LNCaP clone FGC (cell line): ENCODE measurements around the gene GIT2.

Experiments
- DNase-seq: peaks from one replicate; pipeline ENCODE4 v3.0.0-alpha.2; 2011; ENCODE audit warnings: low read depth
- H3K4me3 ChIP-seq: 2 replicates; pipeline ENCODE4 v1.5.1; 2011; ENCODE audit warnings: mild to moderate bottlenecking, low read depth, low read length, control low read depth
- TF ChIP-seq, protein P1 (sequence below): IDR thresholded peaks from 2 replicates; pipeline ENCODE4 v1.5.1; 2012; ENCODE audit warnings: mild to moderate bottlenecking; ENCODE audit not compliant: control insufficient read depth, insufficient read depth; ENCODE audit errors: extremely low read depth

Gene GIT2

DNA sequence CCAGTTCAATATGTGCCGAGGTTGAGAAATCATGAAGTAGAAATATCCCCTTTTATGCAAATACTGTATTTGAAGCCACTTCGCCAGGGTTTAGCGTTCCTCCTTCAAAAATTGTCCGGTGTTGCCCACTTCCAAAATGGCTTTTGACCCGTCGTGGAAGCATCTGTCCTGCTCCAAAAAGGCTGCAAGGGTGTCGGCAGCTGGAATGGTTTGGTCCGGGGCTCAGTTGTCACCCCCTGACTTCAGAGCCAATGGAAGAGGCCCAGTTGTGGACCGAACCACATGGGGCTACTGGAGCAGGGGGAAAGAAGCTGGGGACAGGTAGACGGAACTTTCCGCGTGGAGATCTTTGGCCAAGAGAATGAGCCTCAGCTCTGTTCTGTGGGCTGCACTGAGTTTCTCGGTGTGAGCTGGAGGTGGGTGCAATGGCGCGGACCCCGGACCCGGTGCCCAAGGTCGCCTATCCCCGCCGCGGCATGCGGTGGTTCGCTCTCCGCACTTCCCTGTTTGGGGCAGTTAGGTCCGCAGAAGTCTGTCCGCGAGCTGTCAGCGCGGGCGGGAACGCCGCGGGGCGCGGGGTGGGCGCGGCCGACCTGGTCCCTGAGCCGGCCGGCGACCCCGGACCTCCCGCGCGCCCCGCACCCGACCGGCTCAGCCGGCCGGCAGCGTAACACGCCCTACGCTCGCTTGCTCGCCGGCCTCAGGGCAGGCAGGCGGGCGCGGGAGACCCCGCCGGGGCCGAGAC is 2.9 kb upstream of the GIT2 start, which contains the start of gene ANKRD13A:
TSS of gene ANKRD13A (plus strand) at position 527 of the 745 bp plus-strand sequence. CDS start 259 bp downstream, outside the sequence.
- peak; percentile 92 for DNase-seq
- TF ChIP-seq, protein P1, sequence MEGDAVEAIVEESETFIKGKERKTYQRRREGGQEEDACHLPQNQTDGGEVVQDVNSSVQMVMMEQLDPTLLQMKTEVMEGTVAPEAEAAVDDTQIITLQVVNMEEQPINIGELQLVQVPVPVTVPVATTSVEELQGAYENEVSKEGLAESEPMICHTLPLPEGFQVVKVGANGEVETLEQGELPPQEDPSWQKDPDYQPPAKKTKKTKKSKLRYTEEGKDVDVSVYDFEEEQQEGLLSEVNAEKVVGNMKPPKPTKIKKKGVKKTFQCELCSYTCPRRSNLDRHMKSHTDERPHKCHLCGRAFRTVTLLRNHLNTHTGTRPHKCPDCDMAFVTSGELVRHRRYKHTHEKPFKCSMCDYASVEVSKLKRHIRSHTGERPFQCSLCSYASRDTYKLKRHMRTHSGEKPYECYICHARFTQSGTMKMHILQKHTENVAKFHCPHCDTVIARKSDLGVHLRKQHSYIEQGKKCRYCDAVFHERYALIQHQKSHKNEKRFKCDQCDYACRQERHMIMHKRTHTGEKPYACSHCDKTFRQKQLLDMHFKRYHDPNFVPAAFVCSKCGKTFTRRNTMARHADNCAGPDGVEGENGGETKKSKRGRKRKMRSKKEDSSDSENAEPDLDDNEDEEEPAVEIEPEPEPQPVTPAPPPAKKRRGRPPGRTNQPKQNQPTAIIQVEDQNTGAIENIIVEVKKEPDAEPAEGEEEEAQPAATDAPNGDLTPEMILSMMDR = no peak
- peak within 1 kb of the TSS; percentile 85 for H3K4me3 ChIP-seq

DNA sequence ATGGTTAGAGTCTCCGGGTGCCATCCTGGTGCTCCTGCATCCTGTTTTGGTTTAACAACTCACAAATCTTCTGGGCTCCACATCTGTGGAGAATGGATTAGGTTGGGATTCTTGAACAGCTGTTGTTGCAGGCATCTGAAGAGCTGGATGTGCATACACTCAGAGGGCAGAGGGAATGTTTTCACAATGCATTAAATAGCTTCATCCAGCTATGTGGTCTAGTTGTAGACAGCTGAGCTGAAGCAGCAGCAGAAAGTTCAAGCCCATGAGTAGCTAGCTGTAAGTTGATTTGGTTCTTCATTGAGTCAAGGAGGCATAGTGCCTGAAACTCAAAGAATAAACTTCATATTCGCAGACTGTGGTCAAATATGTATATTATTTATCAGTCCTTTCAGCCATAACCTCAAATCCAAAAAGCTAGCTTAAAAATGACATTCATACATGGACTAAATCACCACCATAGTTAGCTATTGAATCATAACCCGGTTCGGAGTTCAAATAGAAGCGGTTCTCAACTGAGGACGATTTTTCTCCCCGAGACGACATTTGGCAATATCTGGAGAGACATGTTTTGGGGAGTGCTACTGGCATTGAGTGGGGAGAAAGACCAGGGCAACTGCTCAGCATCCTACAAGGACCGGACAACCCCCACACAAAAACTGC is 2.2 kb upstream of the GIT2 start:
- DNase-seq = no peak
- TF ChIP-seq, protein P1 = no peak
- peak overlapping the region; percentile 85 for H3K4me3 ChIP-seq

DNA sequence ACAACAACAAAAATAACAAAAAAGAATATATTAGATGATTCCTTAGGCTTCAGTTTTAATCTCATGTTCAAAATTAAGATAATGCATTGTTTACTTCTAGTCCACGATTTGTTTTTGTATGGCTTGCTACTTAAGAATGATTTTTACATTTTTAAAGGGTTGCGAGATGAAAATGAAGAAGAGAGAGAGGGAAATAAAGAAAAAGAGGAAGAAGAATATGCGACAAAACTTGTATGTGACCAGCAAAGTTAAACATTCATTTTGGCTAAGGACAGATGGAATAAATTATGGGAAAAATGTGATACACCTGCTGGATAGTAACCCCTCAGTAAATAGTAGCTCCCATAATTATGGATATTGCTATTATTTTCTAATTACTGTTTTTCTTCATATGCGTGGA is 1.2 kb upstream of the GIT2 start:
- H3K4me3 ChIP-seq = no peak overlapping the region
- DNase-seq = no peak
- TF ChIP-seq, protein P1 = no peak

DNA sequence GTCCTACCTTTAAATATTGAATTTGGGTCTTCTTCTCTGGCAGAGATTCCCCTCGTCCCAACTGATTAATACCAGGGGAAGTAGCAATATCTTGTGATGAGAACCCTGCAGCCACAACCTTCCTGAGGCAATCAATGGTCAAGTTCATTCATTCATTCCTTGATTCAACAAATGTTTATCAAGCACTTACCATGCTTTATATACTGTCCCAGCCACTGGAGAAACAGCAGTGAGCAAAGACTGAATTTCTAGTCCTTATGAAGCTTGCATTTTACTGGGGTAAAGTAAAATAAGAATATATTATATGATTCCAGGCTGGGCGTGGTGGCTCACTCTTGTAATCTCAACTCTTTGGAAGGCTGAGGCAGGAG is 300 bp upstream of the GIT2 start:
- DNase-seq = no peak
- H3K4me3 ChIP-seq = peak overlapping the region; percentile 70
- TF ChIP-seq, protein P1 = no peak

DNA sequence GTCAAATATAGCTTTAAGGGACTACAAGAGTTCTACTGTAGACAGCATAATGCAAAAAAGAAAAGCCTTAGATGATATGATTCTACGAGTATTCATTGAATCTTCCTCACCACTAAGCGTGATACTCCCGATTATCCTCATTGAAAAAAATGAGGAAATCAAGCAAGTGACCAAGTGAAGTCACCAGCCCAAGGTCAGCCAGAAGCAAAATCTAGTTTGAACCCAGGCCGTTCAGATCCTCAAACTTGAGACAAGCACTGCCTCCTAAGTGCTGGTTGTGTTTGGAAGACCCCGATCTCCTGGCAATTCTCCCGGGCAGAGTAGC is 845 bp downstream of the GIT2 start:
- no peak for DNase-seq
- TF ChIP-seq, protein P1 = no peak
- H3K4me3 ChIP-seq = peak overlapping the region; percentile 70

DNA sequence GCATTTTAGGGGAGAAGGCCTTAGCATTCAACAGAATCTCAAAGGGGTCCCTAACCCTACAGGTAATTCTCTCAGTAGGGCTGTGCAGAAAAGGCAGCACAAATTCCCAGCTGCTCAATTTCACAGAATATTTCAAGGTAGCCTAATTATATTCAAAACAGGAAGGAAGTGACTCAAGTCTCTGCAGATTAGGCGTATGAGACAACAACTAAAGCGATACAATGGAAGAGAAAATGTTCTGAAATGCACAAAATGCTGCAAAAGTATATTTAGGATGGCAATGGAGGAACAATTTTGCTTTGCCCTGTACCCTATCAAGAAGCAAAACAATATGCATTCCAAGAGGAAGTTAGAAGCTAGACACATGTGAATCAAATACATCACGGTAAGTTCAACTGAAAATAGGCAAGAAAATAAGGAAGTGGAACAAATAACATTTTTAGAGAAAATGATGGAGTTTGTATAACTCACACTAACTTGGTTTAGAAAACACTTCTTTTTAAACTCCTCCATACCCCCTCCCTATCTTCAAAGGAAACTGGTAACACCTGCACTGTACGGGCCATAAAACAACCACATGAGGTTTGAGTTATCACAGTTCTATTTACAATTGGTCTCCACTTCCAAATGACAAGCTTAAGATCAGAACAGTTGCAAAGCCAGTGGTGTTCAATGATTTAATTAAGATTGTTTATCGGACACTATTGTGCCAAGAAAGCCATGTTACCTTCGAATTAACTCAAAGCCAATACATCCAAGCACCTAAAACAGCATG is 1.6 kb downstream of the GIT2 start:
- DNase-seq = no peak
- TF ChIP-seq, protein P1 = no peak
- peak overlapping the region; percentile 70 for H3K4me3 ChIP-seq
